HG03095 (cell line): Measurements from ENCODE around the gene DEFB114.
"Not testable (repeated sequence)": the region's sequence is repeated elsewhere in the genome, so short reads cannot be mapped to it uniquely, and the experiment has no call there.

Source experiments
- ATAC-seq: cut with Tn5 transposase; IDR thresholded peaks from one replicate; pipeline ENCODE4 v1.9.1; 2021; ENCODE audit warnings: moderate library complexity; ENCODE audit not compliant: unreplicated experiment

The DEFB114 gene, protein sequence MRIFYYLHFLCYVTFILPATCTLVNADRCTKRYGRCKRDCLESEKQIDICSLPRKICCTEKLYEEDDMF

GRCh38 chr6:49964064-49964463 lies at the start of gene DEFB114:
Gene DEFB114, minus strand, starts transcription at chr6:49964164. Its CDS starts 59 bp downstream, at chr6:49964105.
- no peak for ATAC-seq

- ATAC-seq = no peak
These were observed 43.9 kb upstream of the DEFB114 start for GRCh38 chr6:50007819-50008218.

GRCh38 chr6:50003139-50003538 lies 39.2 kb upstream of the DEFB114 start:
- no peak for ATAC-seq

- no peak for ATAC-seq
These were observed 31.3 kb upstream of the DEFB114 start for GRCh38 chr6:49995278-49995677.

DNA sequence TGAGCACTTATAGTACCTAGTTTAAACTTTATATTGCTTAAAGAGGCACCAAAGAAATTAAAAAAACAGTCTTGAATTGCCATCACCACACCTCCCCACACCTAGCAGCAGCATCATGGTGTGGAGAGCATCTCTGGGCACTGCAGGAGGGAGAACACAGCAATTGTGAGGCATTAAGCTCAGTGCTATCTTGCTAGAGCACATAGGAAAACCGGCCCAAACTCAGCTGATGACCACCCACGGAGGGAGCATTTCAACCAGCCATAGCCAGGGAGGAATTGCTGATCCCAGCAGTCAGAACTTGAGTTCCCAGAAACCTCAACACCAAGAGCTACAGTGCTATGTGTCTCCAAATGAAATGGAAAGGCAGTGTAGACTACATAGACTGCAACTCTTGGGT lies 24.9 kb upstream of the DEFB114 start:
- ATAC-seq = no peak

DNA sequence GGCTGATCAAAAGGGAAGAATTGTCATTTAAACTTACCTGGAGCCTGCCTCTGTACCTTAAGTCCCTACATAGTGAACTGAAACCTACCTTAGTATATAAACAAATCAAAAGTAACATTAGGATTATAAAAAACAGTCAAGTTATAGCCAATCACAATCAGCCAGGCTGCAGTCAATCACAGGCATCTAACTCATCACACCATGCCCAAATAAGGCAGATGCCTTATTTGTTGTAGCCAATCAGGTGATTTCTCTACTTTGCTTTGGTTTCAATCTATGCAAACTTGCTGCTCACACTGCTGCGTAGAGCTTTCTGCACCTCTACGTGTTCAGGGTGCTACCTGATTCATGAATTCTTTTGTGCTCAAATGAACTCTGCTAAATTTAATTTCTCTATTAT lies 23.8 kb upstream of the DEFB114 start:
- ATAC-seq = no peak

DNA sequence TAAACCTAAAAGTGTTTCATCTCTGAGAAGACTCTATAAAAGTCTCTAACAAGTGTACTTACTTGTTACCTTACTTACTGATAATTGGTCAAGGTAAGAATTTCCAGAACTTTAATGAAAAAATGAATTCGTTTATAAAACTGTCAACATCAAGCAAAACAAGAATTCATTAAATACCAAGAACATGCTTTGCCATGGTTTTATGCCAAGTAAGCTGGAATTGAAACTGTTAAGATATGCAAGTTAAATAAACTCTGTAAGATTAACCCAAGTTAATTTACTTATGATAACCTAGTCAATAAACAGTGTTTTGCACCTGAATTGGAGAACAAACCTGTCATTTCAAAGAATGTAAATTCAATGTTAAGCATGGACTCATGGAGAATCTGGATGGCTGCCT lies 22.6 kb upstream of the DEFB114 start:
- ATAC-seq = no peak

- ATAC-seq = no peak
These were observed 18.1 kb upstream of the DEFB114 start for GRCh38 chr6:49982046-49982445.

- ATAC-seq = peak; percentile 66
These were observed 16.9 kb upstream of the DEFB114 start for GRCh38 chr6:49980898-49981297.

DNA sequence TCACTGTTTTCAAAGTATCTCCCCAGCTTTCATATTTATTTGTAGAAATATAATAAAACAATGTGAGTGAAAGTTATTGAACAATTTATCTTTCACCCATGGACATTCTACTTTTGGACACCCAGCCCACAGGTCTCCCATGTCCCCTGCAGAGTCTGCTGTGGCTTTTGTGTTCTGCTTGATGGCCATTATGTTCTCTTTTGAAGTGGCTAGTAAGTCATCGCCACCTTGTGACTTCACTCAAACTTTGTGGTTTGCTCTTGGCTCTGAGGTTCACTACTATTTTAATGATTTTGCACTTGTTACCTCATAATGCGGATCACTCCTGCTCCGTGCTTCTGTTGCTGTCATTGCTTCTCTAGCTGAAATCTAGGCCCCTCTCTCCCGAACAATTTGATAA lies 15.6 kb upstream of the DEFB114 start:
- peak; percentile 39 for ATAC-seq

- ATAC-seq = peak; percentile 42
These were observed 14.6 kb upstream of the DEFB114 start for GRCh38 chr6:49978332-49979226.

DNA sequence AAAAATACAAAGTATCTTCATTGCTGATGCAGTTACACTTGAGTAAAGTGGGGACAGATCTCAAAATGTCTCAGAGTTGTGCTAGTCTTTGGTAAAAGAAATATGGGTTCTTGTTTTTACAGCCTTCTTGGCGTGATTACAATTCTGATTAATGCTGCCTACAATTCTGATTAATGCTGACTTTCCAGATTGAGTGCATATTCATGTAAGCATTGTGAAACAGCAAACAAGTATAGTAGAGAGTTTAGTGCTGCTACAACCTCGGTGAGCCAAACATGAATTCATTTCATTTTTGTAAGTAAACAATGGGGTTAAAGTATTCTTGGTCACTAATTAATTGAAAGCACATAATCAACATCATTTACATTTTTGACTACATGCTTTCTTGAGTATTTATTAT lies 5.6 kb upstream of the DEFB114 start, which contains the start of gene DEFB113:
Gene DEFB113 (minus strand): TSS at position 21 of the 400 bp plus-strand sequence. CDS start 0 bp downstream, at position 21.
- no peak for ATAC-seq

DNA sequence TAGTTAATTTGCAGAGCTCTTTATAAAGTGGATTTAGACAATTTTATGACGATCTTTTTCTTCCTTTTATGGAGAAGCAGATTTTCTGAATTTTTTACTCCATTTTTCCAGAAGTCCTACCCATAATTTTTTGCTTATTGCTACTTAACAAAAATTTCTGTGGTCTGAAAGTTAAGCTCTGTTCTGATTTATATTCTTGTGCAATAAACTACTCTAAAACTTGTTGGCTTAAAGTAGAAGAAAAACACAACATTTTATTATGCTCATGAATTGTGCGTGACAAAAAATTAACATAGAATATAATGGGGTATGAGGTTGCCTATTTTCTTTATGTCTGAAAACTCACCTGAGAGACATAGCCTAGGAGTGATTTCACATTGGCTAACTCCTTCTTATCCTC lies 2.9 kb upstream of the DEFB114 start:
- ATAC-seq = no peak

DNA sequence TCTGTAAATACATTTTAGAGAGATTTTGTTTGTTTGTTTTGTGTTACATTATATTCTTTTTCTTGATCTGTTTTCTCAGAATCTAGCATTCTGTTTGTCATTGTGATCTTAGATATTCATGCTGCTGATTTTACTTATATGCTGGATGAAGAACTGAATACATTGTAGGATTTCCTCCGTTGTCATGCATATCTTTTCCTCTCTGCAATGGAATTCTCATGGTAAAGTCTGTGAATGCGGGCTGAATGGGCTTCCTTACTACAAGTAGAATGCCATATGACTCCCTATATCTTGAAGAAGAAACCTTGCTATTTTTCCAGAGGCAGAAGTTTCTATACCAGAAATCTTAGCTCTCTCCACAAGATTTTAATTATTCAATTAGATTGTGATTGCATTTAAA lies 2.4 kb upstream of the DEFB114 start:
- no peak for ATAC-seq

GRCh38 chr6:49958180-49958579 lies 5.8 kb downstream of the DEFB114 start:
- no peak for ATAC-seq

DNA sequence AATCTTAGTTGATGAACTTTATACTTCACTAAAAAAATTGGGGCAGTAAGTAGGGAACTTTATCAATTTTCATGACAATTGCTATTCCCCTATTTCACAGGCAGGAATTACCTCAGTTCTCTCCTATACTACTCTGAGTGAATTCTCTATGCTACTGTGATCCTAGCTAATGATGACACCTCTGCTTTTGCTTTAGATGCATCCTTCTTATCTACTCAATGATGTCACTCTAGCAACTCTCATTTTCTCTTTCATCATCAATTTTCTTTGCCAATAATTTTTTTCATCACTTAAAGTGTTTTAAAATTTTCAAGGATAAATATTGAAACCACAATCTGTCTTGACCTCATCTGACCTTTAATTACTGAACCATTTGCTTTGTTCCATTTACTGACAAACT lies 8.1 kb downstream of the DEFB114 start:
- ATAC-seq = no peak

GRCh38 chr6:49951926-49952325 lies 12.0 kb downstream of the DEFB114 start:
- ATAC-seq = no peak

GRCh38 chr6:49950415-49950751 lies 13.6 kb downstream of the DEFB114 start:
- ATAC-seq = no peak

GRCh38 chr6:49949062-49949461 lies 14.9 kb downstream of the DEFB114 start:
- ATAC-seq = no peak

DNA sequence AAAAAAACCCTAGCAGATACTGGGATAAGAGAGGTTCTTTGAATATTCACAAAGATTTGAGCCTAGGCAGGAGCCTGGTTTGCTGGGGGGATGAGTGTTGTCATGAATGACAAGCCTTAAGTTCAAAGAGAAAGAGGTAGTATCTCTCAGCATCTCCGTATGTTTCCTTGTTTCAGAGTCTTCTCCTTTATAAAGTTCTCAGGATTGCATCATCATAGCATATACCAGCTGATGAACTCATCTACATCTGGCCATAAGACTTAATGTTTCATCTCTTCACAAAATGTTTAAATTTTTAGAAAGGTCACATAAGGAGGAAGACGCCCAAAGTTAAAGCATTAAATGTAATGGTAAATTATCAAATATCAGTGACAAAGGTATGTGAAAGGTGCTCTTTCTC lies 17.1 kb downstream of the DEFB114 start:
- ATAC-seq = no peak

DNA sequence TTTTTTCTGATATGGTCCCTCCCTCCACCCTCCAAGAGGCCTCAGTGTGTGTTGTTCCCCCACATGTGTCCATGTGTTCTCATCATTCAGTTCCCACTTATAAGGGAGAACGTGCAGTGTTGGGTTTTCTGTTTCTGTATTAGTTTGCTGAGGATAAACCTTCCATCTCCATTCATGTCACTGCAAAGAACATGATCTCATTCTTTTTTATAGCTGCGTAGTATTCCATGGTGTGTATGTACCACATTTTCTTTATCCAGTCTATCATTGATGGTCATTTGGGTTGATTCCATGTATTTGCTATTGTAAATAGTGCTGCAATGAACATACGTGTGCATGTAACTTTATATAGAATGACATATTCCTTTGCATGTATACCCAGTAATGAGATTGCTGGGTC lies 19.9 kb downstream of the DEFB114 start:
- not testable (repeated sequence) for ATAC-seq

DNA sequence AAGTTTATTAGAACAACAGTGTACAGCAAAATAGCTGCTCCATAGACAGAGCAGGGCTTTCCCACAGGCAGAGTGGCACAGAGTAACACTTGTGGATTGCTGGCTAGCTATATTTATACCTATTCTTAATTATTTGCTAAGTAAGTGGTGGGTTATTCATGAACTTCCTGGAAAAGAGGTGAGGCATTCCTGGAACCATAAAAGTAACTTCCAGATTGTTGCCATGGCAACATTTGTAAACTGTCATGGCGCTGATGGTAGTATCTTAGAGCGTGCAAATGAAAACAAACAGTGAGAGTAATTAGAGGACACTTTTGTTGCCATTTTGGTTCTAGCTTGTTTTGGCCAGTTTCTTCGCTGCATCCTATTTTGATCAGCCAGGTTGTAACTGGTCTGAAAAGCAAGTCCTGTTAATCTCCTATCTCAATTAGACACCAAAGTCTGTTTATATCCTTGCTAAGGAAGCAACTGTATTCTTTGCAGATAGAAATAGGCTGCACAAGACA lies 23.9 kb downstream of the DEFB114 start:
- ATAC-seq = no peak
